ENCODE results near the gene CPNE5.

DNA sequence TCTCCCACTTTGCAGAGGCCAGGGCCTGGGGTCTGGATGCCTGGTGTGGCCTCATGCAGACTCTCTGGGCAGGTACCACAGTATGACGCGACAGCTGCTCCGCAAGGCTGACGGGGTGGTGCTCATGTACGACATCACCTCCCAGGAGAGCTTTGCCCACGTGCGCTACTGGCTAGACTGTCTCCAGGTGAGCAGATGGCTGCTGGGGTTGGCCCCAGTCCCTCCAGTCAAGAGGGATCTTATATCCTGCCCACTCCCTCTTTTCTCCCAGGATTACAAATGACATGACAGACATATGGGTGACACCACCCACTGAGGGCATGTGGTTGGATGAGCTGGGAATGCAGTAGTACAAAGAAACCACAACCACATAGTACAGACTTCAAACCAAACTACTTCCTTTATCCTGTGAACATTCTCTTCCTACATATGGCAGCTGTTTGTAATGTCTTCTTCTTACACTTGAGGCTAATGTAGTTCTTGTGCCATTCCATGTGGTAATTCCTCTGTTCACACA, 111.7 kb downstream of the CPNE5 start:
- TF ChIP-seq POLR2AphosphoS5 (IDR thresholded peaks at IDR 0.05): no peak
- TF ChIP-seq, protein P1, sequence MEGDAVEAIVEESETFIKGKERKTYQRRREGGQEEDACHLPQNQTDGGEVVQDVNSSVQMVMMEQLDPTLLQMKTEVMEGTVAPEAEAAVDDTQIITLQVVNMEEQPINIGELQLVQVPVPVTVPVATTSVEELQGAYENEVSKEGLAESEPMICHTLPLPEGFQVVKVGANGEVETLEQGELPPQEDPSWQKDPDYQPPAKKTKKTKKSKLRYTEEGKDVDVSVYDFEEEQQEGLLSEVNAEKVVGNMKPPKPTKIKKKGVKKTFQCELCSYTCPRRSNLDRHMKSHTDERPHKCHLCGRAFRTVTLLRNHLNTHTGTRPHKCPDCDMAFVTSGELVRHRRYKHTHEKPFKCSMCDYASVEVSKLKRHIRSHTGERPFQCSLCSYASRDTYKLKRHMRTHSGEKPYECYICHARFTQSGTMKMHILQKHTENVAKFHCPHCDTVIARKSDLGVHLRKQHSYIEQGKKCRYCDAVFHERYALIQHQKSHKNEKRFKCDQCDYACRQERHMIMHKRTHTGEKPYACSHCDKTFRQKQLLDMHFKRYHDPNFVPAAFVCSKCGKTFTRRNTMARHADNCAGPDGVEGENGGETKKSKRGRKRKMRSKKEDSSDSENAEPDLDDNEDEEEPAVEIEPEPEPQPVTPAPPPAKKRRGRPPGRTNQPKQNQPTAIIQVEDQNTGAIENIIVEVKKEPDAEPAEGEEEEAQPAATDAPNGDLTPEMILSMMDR (IDR thresholded peaks at IDR 0.05): no peak
- TF ChIP-seq EP300 (IDR thresholded peaks at IDR 0.05): no peak

All from sigmoid colon (tissue), 4 donors.